IPS DF 19.7 (cell line): ENCODE results near the gene CARD11.

Experiments used
- DNase-seq: peaks from one replicate; pipeline ENCODE4 v3.0.0-alpha.2; 2013; ENCODE audit warnings: low read depth, low spot score

CARD11 gene

DNA sequence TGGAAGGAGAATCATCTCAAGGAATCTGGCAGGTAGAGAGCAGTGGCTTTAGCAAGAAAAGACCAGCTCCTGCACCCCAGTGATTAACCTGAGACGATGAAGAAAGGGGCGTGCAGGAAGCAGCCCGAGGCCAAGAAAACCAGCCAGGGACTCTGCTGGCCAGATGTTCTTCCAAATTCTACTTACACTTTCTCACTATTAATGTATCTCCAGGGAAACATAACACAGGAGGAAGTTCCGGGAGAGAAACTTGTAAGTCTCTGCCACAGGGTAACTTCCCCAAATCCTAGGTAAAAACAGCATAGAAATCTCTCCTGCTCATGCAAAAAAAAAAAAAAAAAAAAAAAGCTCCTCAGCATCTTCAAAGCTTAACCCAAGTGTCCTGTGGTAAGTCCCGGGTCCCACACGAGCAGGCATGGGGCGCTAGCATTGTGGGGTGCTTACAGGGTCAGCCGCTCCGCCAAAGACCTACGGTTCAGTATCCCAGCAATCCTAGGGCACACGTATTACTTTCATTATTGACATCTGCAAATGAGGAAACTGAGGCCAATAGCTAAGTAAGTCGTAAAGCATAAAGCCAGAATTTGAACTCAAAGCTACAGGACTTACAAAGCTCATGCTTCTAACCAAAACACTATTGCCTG, 102.3 kb downstream of the CARD11 start:
- no peak for DNase-seq

DNA sequence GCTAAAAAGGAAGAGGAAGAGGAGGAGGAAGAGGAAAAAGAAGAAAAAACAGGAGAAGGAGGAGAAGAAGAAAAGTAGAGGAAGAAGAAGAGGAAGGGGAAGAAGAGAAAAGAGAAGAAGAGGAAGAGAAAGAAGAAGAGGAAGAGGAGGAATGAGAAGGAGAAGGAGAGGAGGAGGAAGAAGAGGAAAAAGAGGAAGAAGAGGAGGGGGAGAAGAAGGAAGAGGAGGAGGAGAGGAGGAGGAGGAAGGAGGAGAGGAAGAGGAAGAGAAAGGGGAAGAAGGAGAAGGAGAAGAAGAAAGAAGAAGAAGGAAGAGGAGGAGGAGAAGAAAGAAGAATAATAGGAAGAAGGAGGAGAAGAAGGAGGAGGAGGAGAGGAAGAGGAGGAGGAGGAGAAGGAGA, 103.2 kb downstream of the CARD11 start:
- DNase-seq: no peak

DNA sequence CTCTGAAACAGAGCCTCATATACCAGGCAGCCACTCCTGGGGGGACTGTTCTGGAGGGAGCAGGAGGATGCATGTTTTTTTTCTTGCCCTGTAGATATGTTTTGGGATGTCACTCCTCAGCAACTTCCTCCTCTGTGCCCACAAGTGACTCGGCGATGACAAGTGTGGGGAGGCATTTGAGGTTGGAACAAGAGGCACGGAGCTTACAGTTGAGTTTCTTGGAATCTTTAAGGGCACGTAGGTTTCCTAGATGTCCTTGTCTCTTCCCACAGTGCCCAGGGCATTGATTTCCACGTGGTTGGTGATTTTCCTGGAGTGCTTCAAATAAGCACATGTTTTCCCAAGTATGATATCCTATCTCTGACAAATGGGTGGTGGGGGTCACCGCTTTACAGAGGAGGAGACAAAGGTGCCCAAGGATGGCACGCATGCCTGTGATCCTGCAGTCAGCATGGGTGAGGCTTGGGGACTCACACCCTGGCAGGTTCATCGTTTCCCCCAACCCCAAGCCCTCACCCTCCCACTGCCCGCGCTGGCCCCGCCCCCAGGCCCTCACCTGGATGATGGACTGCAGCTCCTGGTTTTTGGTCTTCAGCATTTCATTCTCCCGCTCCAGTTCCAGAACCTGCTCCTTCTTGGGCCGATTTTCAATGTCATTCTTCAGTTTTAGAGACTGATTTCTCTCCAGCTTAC, 104.3 kb downstream of the CARD11 start:
- no peak for DNase-seq

DNA sequence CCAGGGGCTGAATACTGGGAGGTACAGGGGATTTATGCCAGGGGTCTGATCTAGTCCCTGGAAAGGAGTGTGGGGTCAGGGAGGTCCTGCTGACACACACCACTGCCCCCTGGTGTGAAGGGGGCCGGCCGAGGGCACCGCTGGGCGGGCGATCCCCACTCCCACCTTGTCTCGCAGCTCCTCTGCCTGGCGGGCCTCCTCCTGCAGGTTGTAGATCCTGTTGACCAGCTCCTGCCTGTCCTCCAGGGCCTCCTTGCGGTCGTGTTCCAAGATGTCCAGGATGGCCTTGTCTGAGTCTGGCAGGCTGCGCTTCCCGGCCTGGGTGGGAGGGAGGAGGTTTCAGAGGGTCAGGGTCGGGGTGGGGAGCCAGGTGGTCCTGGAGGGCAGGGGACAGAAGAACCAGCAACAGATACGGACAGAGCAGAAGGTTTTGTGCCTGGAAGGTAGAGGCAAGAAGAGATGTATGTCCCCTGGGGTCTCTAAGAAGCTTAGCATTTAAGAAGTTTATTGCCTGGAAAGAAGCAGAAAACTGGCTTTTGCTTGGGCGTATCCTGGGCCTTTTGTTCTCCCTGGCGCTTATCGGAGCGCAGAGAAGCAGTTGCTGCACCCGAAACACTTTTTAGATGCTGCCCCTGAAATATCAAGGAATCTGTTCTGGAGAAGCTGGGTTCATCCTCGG, 105.0 kb downstream of the CARD11 start:
- no peak for DNase-seq

DNA sequence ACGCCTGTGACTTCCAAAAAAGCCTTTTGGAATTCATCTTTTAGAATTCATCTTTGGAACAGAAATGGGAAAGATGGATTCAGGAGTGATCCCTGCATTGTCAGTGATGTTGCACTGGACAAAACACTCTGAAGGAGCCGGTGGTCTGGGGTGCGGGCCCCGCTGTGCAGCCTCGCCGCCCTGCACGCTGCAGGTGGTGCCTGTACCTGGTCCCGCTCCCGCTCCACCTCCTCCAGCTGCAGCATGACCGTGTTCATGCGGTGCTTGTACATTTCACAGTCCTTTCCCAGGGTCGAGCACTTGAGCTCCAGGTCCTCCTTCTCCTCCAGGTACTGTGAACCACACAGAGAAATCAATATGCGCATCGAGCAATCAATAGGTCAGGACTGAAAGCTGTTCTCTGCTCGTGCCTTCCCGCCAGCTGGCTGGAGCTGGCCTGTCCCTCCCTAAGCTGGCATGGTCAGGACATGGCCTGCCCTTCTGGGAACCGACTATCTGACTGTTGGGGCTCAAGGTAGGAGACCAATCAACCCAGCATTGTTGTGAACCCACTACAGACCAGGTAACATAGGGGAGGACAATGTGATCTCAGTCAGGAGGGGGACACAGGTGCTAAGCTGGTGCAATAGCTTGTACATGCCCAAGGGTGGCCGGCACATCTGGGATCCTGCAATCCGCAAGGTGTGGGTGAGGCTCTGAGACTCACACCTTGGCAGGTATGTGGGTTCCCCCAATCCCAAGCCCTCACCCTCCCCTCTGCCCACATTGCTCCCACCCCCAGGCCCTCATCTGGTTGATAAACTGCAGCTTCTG, 105.8 kb downstream of the CARD11 start:
- DNase-seq: no peak

DNA sequence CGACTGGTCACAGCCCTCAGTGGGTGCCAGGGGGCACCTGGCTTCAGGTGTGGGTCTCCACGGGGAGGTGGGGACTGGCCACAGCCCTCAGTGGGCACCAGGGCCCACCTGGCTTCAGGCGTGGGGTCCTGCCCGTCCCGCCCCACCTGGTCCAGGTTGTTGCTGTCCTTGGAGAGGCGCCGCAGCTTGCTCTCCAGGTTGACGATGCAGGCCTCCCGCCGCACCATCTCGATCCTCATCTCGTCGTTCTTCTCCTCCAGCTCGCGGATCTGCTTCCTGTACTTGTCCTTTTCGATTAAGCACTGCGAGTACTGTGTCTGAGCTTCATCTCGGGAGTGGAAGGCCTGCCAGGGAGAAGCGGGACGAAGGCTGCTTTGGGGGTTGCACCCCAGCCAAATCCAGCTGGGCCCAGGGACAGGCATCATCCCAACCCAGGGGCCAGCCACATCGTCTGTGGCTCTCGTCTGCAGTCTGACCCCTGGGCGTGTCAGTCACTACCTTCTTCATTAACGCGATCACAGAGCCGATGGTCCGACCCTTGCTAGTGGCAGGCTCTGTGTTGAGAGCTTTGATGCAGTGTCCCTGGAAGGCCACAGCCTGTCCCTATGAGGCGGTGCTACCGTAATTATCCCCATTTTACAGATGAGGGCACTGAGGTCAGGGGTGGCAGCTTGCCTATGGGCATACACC, 106.6 kb downstream of the CARD11 start:
- DNase-seq: no peak

DNA sequence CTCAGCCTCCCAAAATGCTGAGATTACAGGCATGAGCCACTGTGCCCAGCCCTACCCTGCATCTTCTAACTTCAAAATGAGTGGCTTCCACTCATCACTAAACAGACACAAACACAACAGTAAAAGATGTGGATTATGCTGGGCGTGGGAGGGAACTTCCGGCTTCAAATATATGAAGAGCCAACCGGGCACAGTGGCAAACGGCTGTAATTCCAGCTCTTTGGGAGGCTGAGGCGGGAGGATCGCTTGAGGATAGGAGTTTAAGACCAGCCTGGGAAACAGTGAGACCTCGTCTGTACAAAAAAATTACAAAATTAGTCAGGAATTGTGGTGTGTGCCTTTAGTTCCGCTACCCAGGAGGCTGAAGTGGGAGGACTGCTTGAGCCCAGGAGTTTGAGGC, 107.4 kb downstream of the CARD11 start:
- DNase-seq: no peak

DNA sequence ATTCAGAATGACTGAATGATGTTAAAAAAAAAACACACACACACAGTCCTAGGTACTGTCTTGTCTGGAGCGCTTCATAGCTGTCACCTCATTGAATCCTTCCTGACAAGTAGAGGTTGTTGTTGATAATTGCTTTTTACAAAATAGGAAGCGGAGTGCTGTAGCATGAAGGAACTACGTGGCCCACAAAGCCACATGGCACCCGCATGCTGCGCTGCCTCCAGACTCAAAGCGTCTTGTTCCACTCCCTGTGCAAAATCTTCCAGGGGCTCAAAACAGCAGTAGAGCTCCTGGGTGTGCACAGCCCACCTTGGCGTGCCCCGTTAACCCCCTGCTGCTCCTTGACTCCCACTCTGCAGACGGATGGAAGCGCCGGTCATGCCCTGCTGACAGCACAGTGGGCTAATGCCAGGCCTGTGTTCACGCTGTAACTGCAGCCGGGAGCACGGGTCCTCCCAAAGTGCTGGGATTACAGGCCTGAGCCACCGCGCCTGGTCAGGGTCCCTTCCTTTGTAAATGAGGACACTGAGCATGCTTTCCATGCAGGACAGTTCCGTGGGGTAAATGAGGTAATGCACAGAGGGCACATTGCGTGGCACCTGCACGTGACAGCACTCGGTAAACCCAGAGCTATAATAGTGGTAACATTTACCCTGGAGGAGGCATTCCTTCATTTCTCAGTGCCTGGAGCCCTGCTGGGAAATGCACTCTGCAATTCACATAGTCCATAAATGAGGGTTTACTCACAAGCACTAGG, 108.5 kb downstream of the CARD11 start:
- DNase-seq: no peak

DNA sequence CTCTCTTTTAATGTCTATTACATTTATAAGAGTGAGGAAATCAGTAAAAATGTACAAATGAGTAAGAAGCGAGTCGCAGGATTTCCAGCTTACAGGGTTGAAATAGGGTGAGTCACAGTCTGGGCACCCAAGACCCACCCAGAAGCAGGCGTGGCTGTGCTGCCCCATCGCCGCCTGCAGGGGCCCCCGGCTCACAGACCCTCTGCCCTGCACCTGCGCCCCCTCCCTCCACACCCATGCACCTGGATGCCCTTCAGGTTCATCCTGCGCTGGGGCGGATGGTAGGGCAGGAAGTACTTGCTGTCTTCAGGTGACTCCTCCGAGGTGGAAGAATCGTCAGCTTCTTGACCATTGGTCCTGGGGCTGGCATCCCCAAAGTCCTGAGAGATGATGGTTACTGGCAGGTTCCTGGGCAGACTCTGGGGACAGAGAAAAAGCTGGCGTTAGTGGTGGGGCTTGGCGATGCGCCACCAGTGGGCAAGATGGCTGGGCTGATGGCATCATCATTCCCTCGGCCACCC, 109.4 kb downstream of the CARD11 start:
- no peak for DNase-seq

DNA sequence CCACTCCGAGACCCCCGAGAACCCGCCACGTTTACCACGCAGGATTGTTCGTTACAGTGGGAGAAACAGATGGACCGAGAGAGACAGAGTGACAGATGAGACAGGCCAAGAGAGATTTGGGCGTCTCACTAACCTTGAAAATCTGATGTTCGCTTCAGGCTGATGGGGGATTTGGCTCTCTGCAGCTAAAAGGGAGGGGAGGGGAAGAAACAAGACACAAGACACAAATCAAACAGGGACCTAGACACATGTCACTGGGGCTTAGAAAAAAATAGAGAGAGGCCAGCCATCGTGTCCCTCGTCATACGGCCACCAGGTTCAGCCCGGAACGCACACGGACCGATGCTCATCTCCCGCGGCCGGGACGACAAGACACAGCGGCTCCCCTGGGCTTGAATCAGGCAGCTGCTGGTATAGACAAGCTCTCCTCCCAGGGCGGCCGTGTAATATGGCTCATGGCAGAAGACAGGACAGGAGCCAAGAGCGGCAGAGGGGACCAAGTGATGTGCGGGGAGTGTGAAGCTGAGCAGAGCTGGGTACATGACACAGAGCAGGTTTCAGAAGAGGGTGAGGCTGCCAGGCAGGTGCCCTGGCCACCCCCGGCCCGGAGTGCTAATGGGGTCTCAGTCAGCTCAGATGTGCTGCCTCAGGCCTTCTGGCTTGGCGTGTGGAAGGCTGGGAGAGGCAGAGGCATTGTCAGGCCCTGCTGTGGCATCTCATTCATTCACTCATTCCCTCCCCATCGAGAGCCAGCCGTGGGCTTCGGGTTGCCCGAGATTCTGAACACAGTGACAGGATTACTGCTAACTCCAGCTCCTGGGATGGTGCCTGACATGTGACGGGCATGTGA, 111.0 kb downstream of the CARD11 start:
- no peak for DNase-seq

DNA sequence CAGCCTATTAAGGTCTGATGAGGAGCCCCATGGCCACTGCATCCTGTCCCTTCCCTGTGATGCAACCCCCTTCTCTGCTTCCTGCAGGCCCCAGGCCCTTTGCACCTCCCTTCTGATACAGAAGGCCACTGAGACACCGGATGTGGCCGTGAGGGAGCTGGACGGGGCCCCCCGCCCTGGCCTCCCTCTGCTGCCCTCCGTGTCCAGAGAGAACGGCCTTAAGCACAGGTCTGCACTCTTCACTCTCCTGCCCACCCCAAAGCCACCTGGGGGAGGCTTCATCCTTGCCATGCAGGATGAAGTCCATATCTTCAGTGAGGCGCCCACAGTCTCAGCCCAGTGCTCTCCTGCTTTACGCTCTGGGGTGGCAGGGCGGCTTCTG, 112.6 kb downstream of the CARD11 start:
- DNase-seq: no peak

DNA sequence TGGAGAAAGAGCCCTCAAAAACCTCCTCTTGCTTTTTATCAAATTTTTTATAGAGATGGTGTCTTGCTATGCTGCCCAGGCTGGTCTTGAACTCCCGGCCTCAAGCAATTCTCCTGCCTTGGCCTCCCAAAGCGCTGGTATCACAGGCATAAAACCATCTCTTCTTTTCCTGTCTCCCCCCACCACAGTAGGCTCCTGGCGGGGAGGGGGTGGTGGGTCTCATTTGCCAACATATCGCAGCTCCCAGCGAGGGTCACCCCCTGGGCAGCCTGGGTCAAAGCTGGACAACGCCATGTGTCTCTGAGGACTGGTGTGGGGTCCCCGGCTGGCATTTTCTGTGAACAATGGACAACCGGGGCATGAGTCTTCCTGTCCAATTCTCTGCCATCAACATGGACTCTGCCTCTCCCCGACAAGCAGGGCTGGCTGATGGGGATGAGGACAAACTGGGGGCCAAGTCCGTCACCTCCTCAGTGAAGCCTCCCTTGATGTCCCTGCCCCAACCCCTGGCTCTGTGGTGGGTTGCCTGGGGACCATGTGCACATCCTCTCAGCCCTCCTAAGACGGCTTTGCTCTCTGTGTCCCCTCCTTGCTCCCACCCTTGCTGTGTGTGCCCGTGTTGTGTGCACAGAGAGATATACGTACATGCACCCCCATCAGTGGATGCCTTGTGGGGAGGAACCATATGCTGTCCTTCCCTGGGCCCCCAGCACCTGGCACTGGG, 113.2 kb downstream of the CARD11 start:
- no peak for DNase-seq

DNA sequence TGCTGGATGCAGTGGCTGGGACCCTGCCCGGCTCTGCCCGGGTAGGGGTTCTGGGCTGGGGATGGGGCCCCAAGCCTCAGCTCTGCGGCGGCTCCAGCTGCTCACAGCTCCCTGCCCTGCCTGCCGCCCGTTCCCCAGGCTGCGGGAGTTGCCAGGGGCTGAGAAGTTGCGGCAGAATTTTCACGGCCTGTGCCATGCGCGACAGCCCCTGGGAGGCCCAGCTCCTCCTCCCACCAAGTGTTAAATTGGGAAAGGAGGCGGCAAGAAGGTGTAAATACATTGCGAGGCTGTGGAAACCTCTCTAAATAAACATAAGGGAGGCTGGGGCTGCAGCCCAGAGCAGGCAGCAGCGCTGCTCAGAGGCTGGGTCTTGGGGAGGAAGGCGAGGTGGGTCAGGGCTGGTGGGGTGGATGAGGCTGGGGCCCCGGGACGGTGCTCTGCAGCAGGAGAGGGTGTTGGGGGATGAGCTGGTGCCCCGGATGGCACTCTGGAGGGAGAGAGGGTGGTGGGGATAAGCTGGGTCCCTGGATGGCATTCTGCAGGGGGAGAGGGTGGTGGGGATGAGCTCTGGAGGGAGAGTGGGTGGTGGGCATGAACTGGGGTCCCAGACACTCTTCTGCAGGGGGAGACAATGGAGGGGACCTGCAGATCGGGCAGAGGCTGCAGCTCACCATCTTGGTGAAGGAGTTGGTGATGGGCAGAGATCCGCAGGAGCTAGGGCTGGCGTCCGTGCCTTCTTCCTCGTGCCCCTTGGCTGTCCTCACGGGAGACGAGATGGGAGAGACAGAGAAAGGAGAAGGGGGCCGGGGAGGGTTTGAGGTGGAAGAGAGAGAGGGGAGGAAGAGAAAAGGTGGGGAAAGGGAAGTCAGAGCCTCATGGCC, 114.1 kb downstream of the CARD11 start:
- DNase-seq: no peak

DNA sequence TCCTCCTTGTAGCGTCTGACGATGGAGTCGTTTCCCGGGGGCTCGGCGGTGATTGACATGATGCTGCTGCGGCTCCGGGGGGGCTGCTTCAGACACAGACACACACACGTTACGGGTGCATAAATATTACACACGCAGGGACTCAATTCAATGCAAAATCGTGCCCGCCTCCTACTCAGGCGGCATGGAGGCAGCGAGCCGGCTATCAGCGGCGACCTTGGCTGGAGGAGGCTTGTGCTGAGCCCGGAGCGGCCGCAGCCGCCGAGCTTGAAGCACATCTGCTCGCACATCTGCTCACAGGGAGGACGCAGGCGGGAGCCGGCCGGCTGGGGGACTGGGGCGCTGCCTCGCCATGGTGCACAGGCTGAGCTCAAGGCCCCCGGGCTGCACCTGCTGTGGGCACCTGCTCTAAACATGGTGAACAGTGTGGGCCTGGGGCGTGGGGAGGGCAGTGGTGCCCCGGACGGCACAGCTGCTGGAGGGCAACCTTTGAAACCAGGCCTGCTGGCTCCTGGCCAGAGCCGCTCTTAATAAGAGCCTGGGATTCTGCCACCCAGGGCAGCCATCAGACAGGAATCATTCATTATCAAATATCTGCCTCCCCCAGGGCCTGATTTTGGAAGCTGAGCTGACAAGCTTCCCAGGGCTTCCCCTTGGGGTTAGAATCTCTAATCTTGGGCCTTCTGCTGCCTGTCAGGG, 114.9 kb downstream of the CARD11 start:
- no peak for DNase-seq

DNA sequence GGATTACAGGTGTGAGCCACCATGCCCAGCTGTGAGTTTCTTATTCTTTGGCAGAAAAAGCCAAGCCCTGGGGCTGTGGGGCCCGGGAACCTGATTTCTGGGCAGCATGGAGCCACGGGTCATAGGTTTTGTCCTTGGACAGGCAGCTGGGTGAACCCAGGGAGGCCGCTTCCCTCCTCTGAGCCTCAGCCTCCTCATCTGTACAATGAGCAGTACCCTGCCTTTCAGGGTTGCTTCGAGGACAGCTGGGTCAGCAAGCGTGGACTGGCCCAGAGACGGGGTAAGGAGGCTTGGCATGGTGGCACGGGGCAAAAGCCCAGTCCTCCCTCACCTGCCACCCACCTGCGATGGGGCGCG, 115.4 kb downstream of the CARD11 start:
- DNase-seq: no peak

DNA sequence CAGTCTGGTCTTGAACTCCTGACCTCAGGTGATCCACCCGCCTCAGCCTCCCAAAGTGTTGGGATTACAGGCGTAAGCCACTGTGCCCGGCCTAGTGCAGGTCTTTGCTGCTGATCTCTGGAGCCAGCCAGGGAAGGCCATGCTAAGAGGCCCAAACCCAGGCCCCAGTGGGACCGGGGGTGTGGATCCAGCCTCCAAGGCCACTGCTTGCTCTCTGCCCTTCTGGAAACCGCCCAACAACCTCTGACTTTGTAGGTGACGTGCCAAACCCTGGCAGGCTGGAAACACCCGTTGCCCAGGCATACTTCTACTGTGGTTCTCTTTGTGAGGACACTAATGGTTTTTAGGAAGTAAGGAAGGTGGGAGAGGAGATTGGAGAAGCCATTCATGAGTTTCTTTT, 116.1 kb downstream of the CARD11 start:
- DNase-seq: no peak

DNA sequence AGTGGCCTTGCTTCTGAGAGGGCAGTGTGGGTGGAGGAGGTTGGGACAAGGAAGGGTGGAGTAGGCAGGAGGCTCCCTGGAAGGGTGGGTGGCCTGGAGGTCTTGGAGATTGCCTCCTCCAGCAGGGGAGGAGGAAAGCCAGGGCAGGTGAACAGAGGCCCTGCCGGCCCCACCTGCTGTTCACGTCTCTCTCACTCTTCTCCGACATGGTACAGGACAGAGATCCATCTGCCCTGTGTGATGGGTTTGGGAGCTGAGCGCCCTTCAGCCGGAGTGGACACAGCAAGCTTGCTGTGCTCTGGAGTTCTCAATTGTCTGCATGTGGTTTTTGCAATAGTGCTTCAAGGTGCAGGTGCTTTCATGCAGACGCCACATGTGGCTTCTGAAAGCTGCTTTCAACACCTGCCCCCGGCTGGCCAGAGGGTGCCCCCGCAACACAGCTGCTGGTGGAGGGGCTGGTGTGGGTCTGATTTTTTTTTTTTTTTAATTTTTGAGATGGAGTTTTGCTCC, 116.7 kb downstream of the CARD11 start:
- no peak for DNase-seq
